ENCODE measurements around the gene CFAP92. TPM values are rescaled to one million over a fixed set of nuclear protein-coding genes. Genes with fewer than 3 reads are reported as not detected.

The CFAP92 gene
- total RNA-seq, 2 experiments from 2014 or later, result 0.19 to 0.45 TPM

DNA sequence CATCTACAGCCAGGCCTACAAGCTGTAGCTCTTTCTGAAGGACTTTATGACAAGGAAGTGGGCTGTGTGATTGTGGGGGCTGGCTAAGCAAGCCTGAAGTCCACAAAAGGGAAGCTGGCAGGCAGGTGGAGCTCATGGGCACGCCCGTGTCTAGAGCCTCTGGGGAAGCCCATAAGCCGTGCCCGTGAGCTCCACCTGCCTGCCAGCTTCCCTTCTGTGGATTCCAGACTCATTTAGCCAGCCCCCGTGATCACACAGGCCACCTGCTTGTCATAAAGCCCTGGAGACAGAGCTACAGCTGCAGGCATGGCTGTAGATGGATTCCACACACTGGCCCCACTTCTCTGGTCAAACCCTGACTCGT is 22.5 kb upstream of the CFAP92 start:
- no peaks in the 10 kb centered on the region for H3K9me3 Mint-ChIP-seq
- POLR2A ChIA-PET, result interaction anchor here (0.6 to 4.0 kb wide), 23 partner anchors 11 to 300 kb away, joined by 3 to 90 read pairs (median 7); partner anchors contain the start of genes ACAD9, CFAP92, COPG1 and EFCC1
- DNase-seq, result peak; percentile 42 to 88 (median 64)
- peak; percentile 86 for ATAC-seq (ENCODE audit: poor library complexity)
- H3K4me3 Mint-ChIP-seq, result peak overlapping the region; percentile 89
- TF ChIP-seq, protein P1, sequence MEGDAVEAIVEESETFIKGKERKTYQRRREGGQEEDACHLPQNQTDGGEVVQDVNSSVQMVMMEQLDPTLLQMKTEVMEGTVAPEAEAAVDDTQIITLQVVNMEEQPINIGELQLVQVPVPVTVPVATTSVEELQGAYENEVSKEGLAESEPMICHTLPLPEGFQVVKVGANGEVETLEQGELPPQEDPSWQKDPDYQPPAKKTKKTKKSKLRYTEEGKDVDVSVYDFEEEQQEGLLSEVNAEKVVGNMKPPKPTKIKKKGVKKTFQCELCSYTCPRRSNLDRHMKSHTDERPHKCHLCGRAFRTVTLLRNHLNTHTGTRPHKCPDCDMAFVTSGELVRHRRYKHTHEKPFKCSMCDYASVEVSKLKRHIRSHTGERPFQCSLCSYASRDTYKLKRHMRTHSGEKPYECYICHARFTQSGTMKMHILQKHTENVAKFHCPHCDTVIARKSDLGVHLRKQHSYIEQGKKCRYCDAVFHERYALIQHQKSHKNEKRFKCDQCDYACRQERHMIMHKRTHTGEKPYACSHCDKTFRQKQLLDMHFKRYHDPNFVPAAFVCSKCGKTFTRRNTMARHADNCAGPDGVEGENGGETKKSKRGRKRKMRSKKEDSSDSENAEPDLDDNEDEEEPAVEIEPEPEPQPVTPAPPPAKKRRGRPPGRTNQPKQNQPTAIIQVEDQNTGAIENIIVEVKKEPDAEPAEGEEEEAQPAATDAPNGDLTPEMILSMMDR (IDR thresholded peaks at IDR 0.05), result peak; percentile 26
- no peaks in the 10 kb centered on the region for H3K27me3 ChIP-seq (ENCODE audit: control insufficient read depth in 1 of 2, insufficient read depth in 2 of 2, low read length in 2 of 2)
- H3K9me3 ChIP-seq (ENCODE audit: control insufficient read depth in 1 of 2, insufficient read depth in 1 of 2, low read length in 2 of 2), result no peaks in the 10 kb centered on the region
- H3K36me3 ChIP-seq (ENCODE audit: insufficient read depth, low read length), result no peaks in the 10 kb centered on the region
- peaks cover 46% of the 10 kb centered on the region for H3K4me1 ChIP-seq (ENCODE audit: insufficient read depth, low read length)
- H3K4me1 Mint-ChIP-seq (ENCODE audit: low read depth), result peaks cover 45% of the 10 kb centered on the region
- peak overlapping the region; percentile 37 for H3K4me3 ChIP-seq (ENCODE audit: low read length)
- peak overlapping the region; percentile 79 to 82 for H3K27ac ChIP-seq (ENCODE audit: low read depth in 1 of 2, low read length in 2 of 2)
- no peaks in the 10 kb centered on the region for H3K36me3 Mint-ChIP-seq (ENCODE audit: low read depth)
- H3K27me3 Mint-ChIP-seq, result no peaks in the 10 kb centered on the region
- CTCF ChIA-PET, result interaction anchor here (0.5 to 7.6 kb wide), 18 partner anchors 9 to 300 kb away, joined by 3 to 56 read pairs (median 4); partner anchors contain the start of genes CFAP92 and RAB43
- intact Hi-C loops (cut with DNase I, micrococcal nuclease), result loop anchor here (1.0 to 2.0 kb wide), 3 partner anchors 11 to 46 kb away; no protein-coding TSS in a partner anchor
- H3K27ac Mint-ChIP-seq, result peak overlapping the region; percentile 80

DNA sequence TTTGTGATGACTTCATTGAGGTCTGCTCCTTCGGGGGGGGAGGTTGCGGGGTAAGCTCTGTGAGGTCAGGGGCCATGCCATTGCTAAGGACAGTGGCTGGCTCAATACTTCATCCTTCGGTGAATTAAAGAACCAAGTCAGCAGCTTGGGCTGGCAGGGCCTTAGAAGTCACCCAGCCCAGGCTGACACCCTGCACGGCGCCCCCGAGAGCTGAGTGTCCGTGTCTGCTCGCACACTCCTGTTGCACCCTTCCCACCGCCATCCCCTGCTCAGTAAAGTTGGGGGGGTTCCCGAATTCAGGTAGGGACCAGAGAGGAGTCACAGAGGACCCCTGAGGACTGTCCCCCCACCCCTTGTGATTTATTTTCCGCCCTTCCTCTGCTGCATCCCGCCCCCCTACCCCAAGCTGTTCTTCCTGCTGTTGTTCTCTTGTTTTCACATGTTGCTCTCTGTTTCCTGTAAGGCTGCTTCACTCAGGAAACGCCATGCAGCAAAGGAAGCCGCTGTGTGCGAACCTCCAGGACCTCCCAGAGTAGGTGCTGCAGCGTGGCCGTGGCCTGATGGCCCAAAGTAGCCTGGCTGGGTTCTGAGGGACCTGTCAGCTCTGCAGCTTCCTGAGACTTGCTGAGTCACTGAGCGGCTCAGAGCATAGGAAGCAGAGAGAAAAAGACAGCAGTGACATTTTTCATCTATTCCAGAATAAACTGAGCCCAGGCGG is 21.7 kb upstream of the CFAP92 start:
- ATAC-seq (ENCODE audit: poor library complexity) (peak; percentile 58), DNase-seq (peak in 13 of 14 experiments; percentile 22 to 76 (median 56))
- CTCF ChIA-PET, result interaction anchor here (1.0 to 7.6 kb wide), 13 partner anchors 8 to 231 kb away, joined by 3 to 56 read pairs (median 7); partner anchors contain the start of genes CFAP92 and RAB43
- H3K9me3 ChIP-seq (ENCODE audit: control insufficient read depth in 1 of 2, insufficient read depth in 1 of 2, low read length in 2 of 2), result no peaks in the 10 kb centered on the region
- TF ChIP-seq, protein P1 (IDR thresholded peaks at IDR 0.05), result no peak
- Mint-ChIP-seq H3K4me1 (ENCODE audit: low read depth) (peaks cover 45% of the 10 kb centered on the region), H3K4me3 (peak overlapping the region; percentile 89), H3K36me3 (ENCODE audit: low read depth) (no peaks in the 10 kb centered on the region), H3K9me3 (no peaks in the 10 kb centered on the region), H3K27ac (peak overlapping the region; percentile 80), H3K27me3 (no peaks in the 10 kb centered on the region)
- H3K4me1 ChIP-seq (ENCODE audit: insufficient read depth, low read length), result peaks cover 46% of the 10 kb centered on the region
- H3K36me3 ChIP-seq (ENCODE audit: insufficient read depth, low read length), result no peaks in the 10 kb centered on the region
- POLR2A ChIA-PET, result interaction anchor here (0.6 to 4.0 kb wide), 22 partner anchors 10 to 300 kb away, joined by 3 to 90 read pairs (median 8); partner anchors contain the start of genes ACAD9, CFAP92, COPG1 and EFCC1
- intact Hi-C loops (cut with DNase I, micrococcal nuclease), result loop anchor here (1.0 to 2.0 kb wide), 3 partner anchors 12 to 45 kb away; no protein-coding TSS in a partner anchor
- H3K4me3 ChIP-seq (ENCODE audit: low read length), result peak overlapping the region; percentile 37
- peak overlapping the region; percentile 79 to 82 for H3K27ac ChIP-seq (ENCODE audit: low read depth in 1 of 2, low read length in 2 of 2)
- no peaks in the 10 kb centered on the region for H3K27me3 ChIP-seq (ENCODE audit: control insufficient read depth in 1 of 2, insufficient read depth in 2 of 2, low read length in 2 of 2)

DNA sequence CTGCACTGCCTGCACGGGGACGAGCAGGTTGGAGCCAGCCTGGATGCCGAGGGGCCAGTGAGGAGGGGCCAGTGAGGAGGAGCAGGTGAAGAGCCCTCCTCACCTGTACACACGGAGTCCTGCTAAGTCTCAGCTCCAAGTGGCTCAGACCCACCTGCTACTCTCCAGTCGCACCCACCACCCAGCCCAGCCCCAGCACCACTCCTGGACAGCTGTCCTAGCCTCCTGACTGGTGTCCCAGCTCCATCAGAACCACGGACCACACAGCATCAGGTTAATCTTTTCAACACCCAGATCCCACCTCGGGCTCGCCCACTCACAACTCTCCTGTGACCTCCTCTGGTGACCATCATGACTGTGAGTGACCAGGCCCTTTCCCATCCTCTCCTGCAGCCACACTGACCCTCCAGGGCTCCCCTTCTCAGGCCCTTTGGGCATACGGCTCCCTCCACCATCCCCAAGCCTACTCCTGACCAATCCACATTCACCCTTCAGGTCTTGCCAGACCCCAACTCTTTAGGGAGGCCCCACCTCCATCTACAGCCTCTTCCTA is 21.0 kb upstream of the CFAP92 start:
- TF ChIP-seq, protein P1 (IDR thresholded peaks at IDR 0.05), result no peak
- Histone ChIP-seq H3K4me3 (ENCODE audit: low read length) (no peak overlapping the region), H3K9me3 (ENCODE audit: control insufficient read depth in 1 of 2, insufficient read depth in 1 of 2, low read length in 2 of 2) (no peaks in the 10 kb centered on the region), H3K4me1 (ENCODE audit: insufficient read depth, low read length) (peaks cover 46% of the 10 kb centered on the region), H3K27ac (ENCODE audit: low read depth in 1 of 2, low read length in 2 of 2) (peak overlapping the region; percentile 79 to 82), H3K36me3 (ENCODE audit: insufficient read depth, low read length) (no peaks in the 10 kb centered on the region), H3K27me3 (ENCODE audit: control insufficient read depth in 1 of 2, insufficient read depth in 2 of 2, low read length in 2 of 2) (no peaks in the 10 kb centered on the region)
- H3K9me3 Mint-ChIP-seq, result no peaks in the 10 kb centered on the region
- ChIA-PET CTCF (interaction anchor here (3.4 to 7.6 kb wide), 4 partner anchors 11 to 231 kb away, joined by 14 to 56 read pairs (median 38); no protein-coding TSS in a partner anchor), POLR2A (interaction anchor here (0.6 to 4.0 kb wide), 15 partner anchors 9 to 301 kb away, joined by 3 to 90 read pairs (median 11); partner anchors contain the start of genes ACAD9, CFAP92, COPG1 and EFCC1)
- intact Hi-C loops (cut with DNase I, micrococcal nuclease), result no loop called here
- H3K4me3 Mint-ChIP-seq, result no peak overlapping the region
- ATAC-seq (ENCODE audit: poor library complexity) (no peak), DNase-seq (no peak)
- peak overlapping the region; percentile 80 for H3K27ac Mint-ChIP-seq
- H3K4me1 Mint-ChIP-seq (ENCODE audit: low read depth), result peaks cover 45% of the 10 kb centered on the region
- no peaks in the 10 kb centered on the region for H3K36me3 Mint-ChIP-seq (ENCODE audit: low read depth)
- no peaks in the 10 kb centered on the region for H3K27me3 Mint-ChIP-seq
